Ecto neural progenitor cell (in vitro differentiated cells): ENCODE measurements around the gene UBE2QL1.
A peak's percentile ranks its signal among the peaks of the same experiment; 100 is the strongest.

Experiments
- DNase-seq: peaks from one replicate; pipeline ENCODE4 v3.0.0-alpha.2; 2018; ENCODE audit warnings: low spot score

The UBE2QL1 gene

GRCh38 chr5:6448622-6449464 lies at the start of gene UBE2QL1:
TSS of gene UBE2QL1 (plus strand) at chr5:6448859. CDS start at chr5:6448894, 35 bp downstream.
- peak; percentile 64 for DNase-seq

GRCh38 chr5:6399980-6400910 lies 48.4 kb upstream of the UBE2QL1 start:
- no peak for DNase-seq

- DNase-seq: no peak
Measured at GRCh38 chr5:6401410-6401809, 47.2 kb upstream of the UBE2QL1 start.

- DNase-seq: no peak
Measured at GRCh38 chr5:6402939-6403338, 45.7 kb upstream of the UBE2QL1 start.

- no peak for DNase-seq
Measured at GRCh38 chr5:6403416-6403815, 45.2 kb upstream of the UBE2QL1 start.

- DNase-seq: no peak
Measured at GRCh38 chr5:6404129-6404528, 44.5 kb upstream of the UBE2QL1 start.

GRCh38 chr5:6405591-6405990 lies 43.1 kb upstream of the UBE2QL1 start:
- DNase-seq: no peak

GRCh38 chr5:6407558-6408259 lies 41.0 kb upstream of the UBE2QL1 start:
- no peak for DNase-seq

- no peak for DNase-seq
Measured at GRCh38 chr5:6408260-6408596, 40.4 kb upstream of the UBE2QL1 start.

GRCh38 chr5:6408627-6409446 lies 39.8 kb upstream of the UBE2QL1 start:
- DNase-seq: no peak

GRCh38 chr5:6410421-6410820 lies 38.2 kb upstream of the UBE2QL1 start:
- no peak for DNase-seq

GRCh38 chr5:6411141-6411540 lies 37.5 kb upstream of the UBE2QL1 start:
- DNase-seq: no peak

- DNase-seq: no peak
Measured at GRCh38 chr5:6412811-6413210, 35.8 kb upstream of the UBE2QL1 start.

- no peak for DNase-seq
Measured at GRCh38 chr5:6417657-6418056, 31.0 kb upstream of the UBE2QL1 start.

GRCh38 chr5:6418679-6419276 lies 29.9 kb upstream of the UBE2QL1 start:
- DNase-seq: no peak

- DNase-seq: no peak
Measured at GRCh38 chr5:6419340-6419852, 29.3 kb upstream of the UBE2QL1 start.

- DNase-seq: no peak
Measured at GRCh38 chr5:6423327-6424109, 25.1 kb upstream of the UBE2QL1 start.

- DNase-seq: no peak
Measured at GRCh38 chr5:6424110-6424659, 24.5 kb upstream of the UBE2QL1 start.

GRCh38 chr5:6424700-6425099 lies 24.0 kb upstream of the UBE2QL1 start:
- no peak for DNase-seq

GRCh38 chr5:6427694-6428093 lies 21.0 kb upstream of the UBE2QL1 start:
- no peak for DNase-seq
